Mucosa of stomach (tissue), 1 donor: ENCODE results near the gene C1QTNF4.
"Not testable (repeated sequence)": the region's sequence is repeated elsewhere in the genome, so short reads cannot be mapped to it uniquely, and the experiment has no call there.

Source experiments
- H3K27me3 ChIP-seq: one replicate; pipeline ENCODE4 v1.7.0; 2013; ENCODE audit warnings: mild to moderate bottlenecking, low read length; ENCODE audit not compliant: control insufficient read depth, insufficient read depth
- H3K36me3 ChIP-seq: one replicate; pipeline ENCODE4 v1.7.0; 2013; ENCODE audit warnings: low read length; ENCODE audit not compliant: control insufficient read depth, insufficient read depth
- H3K4me1 ChIP-seq: one replicate; pipeline ENCODE4 v1.7.0; 2013; ENCODE audit warnings: mild to moderate bottlenecking, low read length; ENCODE audit not compliant: control insufficient read depth, insufficient read depth
- H3K4me3 ChIP-seq: one replicate; pipeline ENCODE4 v1.7.0; 2013; ENCODE audit warnings: low read length
- H3K9ac ChIP-seq: one replicate; pipeline ENCODE4 v1.7.0; 2013; ENCODE audit warnings: mild to moderate bottlenecking, low read length, moderate library complexity
- H3K9me3 ChIP-seq: one replicate; pipeline ENCODE4 v1.7.0; 2013; ENCODE audit warnings: mild to moderate bottlenecking, low read length, moderate library complexity; ENCODE audit not compliant: control insufficient read depth
- donor health status: Pancreatic carcinoma.

Gene C1QTNF4

GRCh38 chr11:47573321-47573720 is 20.9 kb downstream of the C1QTNF4 start:
- H3K4me3 ChIP-seq, result no peak overlapping the region
- H3K9ac ChIP-seq, result no peak overlapping the region
- no peaks in the 10 kb centered on the region for H3K27me3 ChIP-seq
- H3K4me1 ChIP-seq, result peaks cover 8% of the 10 kb centered on the region
- peaks cover 10% of the 10 kb centered on the region for H3K36me3 ChIP-seq
- no peaks in the 10 kb centered on the region for H3K9me3 ChIP-seq

- peaks cover 2% of the 10 kb centered on the region for H3K4me1 ChIP-seq
- H3K36me3 ChIP-seq, result peaks cover 10% of the 10 kb centered on the region
- no peaks in the 10 kb centered on the region for H3K9me3 ChIP-seq
- no peak overlapping the region for H3K9ac ChIP-seq
- H3K27me3 ChIP-seq, result no peaks in the 10 kb centered on the region
- no peak overlapping the region for H3K4me3 ChIP-seq
These were observed 21.4 kb downstream of the C1QTNF4 start for GRCh38 chr11:47572715-47573255.

- peaks cover 10% of the 10 kb centered on the region for H3K36me3 ChIP-seq
- no peaks in the 10 kb centered on the region for H3K9me3 ChIP-seq
- no peak overlapping the region for H3K9ac ChIP-seq
These were observed 22.3 kb downstream of the C1QTNF4 start for GRCh38 chr11:47571895-47572294.

DNA sequence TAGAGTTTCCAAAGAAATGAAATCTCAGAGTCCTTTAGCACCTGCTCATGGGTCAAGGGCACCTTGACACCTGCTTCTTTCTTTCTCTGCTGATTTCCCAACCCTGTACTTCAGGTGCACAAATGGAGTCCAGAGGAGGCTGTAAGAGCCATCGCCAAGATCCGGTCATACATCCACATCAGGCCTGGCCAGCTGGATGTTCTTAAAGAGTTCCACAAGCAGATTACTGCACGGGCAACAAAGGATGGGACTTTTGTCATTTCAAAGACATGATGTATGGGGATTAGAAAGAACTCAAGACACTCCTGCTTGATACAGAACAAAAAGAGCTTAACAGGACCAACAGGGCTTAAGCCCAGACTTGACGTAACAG is 22.9 kb downstream of the C1QTNF4 start:
- Histone ChIP-seq H3K36me3 (peaks cover 10% of the 10 kb centered on the region), H3K9me3 (no peaks in the 10 kb centered on the region), H3K4me1 (peaks cover 6% of the 10 kb centered on the region), H3K4me3 (no peak overlapping the region), H3K27me3 (no peaks in the 10 kb centered on the region), H3K9ac (no peak overlapping the region)

More at GRCh38 chr11:47571895-47572294, 22.3 kb downstream of the C1QTNF4 start:
- Histone ChIP-seq H3K27me3 (no peaks in the 10 kb centered on the region), H3K4me3 (no peak overlapping the region), H3K4me1 (peaks cover under 1% of the 10 kb centered on the region)

GRCh38 chr11:47570651-47571356 is 23.4 kb downstream of the C1QTNF4 start:
- no peaks in the 10 kb centered on the region for H3K27me3 ChIP-seq
- H3K9me3 ChIP-seq, result no peaks in the 10 kb centered on the region
- H3K9ac ChIP-seq, result no peak overlapping the region
- peaks cover 10% of the 10 kb centered on the region for H3K36me3 ChIP-seq
- H3K4me1 ChIP-seq, result peaks cover 7% of the 10 kb centered on the region
- no peak overlapping the region for H3K4me3 ChIP-seq

DNA sequence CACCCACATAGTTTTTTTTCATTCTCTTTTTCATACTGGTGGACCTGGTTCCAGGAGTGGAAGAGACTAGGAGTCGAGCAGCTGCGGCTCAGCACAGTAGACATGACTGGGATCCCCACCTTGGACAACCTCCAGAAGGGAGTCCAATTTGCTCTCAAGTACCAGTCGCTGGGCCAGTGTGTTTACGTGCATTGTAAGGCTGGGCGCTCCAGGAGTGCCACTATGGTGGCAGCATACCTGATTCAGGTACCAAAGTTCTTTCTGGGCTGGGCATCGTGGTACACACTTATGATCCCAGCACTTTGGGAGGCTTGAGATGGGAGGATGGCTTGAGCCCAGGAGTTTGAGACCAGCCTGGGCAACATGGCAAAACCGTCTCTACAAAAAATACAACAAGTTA is 24.6 kb downstream of the C1QTNF4 start:
- H3K4me3 ChIP-seq, result no peak overlapping the region
- H3K9ac ChIP-seq, result no peak overlapping the region
- H3K4me1 ChIP-seq, result peaks cover 12% of the 10 kb centered on the region
- H3K9me3 ChIP-seq, result no peaks in the 10 kb centered on the region
- H3K36me3 ChIP-seq, result peaks cover 10% of the 10 kb centered on the region
- H3K27me3 ChIP-seq, result no peaks in the 10 kb centered on the region

GRCh38 chr11:47566149-47566698 is 28.0 kb downstream of the C1QTNF4 start:
- Histone ChIP-seq H3K9me3 (no peaks in the 10 kb centered on the region), H3K4me3 (peak overlapping the region; percentile 80)

DNA sequence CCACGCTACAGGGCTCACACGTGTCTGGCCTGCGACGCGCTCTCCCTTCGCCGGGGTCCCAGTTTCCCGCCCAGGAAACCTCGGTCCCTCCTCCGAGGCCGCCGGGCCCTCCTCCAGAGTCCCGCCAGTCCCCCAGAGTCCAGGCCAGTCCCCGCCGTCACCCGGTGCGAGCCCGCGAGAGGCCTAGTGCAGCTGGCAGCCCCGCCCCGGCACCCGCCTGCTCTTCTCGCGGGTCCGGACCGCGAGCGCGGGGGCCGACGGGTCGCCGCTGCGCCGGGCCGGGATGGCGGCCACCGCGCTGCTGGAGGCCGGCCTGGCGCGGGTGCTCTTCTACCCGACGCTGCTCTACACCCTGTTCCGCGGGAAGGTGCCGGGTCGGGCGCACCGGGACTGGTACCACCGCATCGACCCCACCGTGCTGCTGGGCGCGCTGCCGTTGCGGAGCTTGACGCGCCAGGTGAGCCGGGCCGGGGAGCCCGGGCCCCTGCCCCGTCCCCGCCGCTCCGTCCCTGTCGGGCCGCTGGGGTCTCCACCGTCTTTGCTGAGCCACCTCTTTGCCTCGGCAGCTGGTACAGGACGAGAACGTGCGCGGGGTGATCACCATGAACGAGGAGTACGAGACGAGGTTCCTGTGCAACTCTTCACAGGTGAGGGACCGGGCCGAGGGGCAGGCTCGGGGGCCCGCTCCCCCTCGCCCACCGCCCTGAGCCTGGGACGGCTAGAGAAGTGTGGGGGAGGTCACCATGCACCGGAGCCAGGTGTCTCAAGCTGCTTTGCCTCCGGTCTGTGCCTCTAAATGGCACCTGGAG is 28.7 kb downstream of the C1QTNF4 start, which contains the start of gene PTPMT1:
Gene PTPMT1, plus strand, starts transcription at position 260 of the 809 bp plus-strand sequence. Its CDS starts 24 bp downstream, at position 284.
- no peaks in the 10 kb centered on the region for H3K36me3 ChIP-seq
- no peaks in the 10 kb centered on the region for H3K27me3 ChIP-seq
- no peaks in the 10 kb centered on the region for H3K9me3 ChIP-seq
- H3K4me1 ChIP-seq, result peaks cover 12% of the 10 kb centered on the region
- peak within 1 kb of the TSS; percentile 80 for H3K4me3 ChIP-seq
- peak within 1 kb of the TSS; percentile 92 for H3K9ac ChIP-seq

More at GRCh38 chr11:47566149-47566698, 28.0 kb downstream of the C1QTNF4 start:
- Histone ChIP-seq H3K9ac (peak overlapping the region; percentile 92), H3K4me1 (peaks cover 12% of the 10 kb centered on the region), H3K27me3 (no peaks in the 10 kb centered on the region), H3K36me3 (no peaks in the 10 kb centered on the region)

DNA sequence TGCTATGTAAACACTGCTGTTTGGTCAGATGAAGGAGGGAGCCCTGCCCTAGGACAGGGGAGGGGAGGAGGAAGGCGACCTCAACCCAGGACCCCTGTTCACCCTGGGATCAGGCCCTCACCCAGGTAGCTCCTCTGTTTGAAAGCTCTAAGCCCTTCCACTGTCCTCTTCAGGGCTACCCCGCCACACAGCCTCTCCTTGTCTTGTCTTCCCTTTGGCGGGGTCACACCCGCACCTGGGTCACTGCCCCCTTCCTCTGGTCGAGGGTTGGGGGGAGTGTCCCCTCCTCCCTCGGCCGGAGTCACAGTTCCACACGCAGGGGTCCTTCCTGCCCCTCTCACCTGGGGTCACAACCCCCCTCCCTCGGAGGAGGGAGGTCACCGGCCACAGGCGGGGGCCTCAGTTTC is 29.3 kb downstream of the C1QTNF4 start:
- Histone ChIP-seq H3K36me3 (no peaks in the 10 kb centered on the region), H3K9ac (peak overlapping the region; percentile 92), H3K4me1 (peaks cover 12% of the 10 kb centered on the region), H3K4me3 (peak overlapping the region; percentile 80), H3K9me3 (no peaks in the 10 kb centered on the region), H3K27me3 (no peaks in the 10 kb centered on the region)

GRCh38 chr11:47564366-47564765 is 29.8 kb downstream of the C1QTNF4 start:
- peaks cover 12% of the 10 kb centered on the region for H3K4me1 ChIP-seq
- H3K27me3 ChIP-seq, H3K9me3 ChIP-seq, H3K9ac ChIP-seq, H3K4me3 ChIP-seq, H3K36me3 ChIP-seq: not testable (repeated sequence)

GRCh38 chr11:47562393-47562792 is 31.8 kb downstream of the C1QTNF4 start:
- H3K9ac ChIP-seq, H3K27me3 ChIP-seq, H3K36me3 ChIP-seq, H3K4me3 ChIP-seq, H3K9me3 ChIP-seq: not testable (repeated sequence)
- H3K4me1 ChIP-seq, result peaks cover 12% of the 10 kb centered on the region

DNA sequence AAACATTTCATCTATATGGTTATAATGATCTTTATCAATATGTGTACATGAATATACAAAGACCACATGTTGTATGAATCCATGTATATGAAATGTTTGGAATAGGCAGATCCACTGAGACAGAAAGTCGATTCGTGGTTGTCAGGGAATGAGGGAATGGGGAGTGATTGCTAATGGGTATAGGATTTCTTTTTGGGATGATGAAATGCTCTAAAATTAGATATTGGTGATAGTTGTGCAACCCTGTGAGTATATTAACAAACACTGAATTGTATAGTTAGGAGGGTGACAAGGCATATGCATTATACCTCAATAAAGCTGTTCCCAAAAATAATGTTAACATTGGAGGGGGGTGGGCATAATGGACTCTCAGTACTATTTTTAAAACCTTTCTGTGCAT is 33.8 kb downstream of the C1QTNF4 start:
- Histone ChIP-seq H3K4me3 (no peak overlapping the region), H3K4me1 (peaks cover 4% of the 10 kb centered on the region), H3K9me3 (no peaks in the 10 kb centered on the region), H3K36me3 (no peaks in the 10 kb centered on the region), H3K27me3 (no peaks in the 10 kb centered on the region), H3K9ac (no peak overlapping the region)
